Suprapubic skin (tissue), 4 donors: ENCODE data around the gene TOP1. TPM values are rescaled to one million over a fixed set of nuclear protein-coding genes. Genes with fewer than 3 reads are reported as not detected.
A peak's percentile ranks its signal among the peaks of the same experiment; 100 is the strongest.

Experiments
- DNase-seq, 2 donors: peaks; one replicate each; pipeline ENCODE4 v3.0.0-alpha.2; 2019; ENCODE audit warnings: low spot score in 2 of 2
- H3K27ac ChIP-seq: fragments of 200-600 bp; sonication (generic); one replicate; pipeline ENCODE4 v1.5.1; 2019
- H3K27me3 ChIP-seq: fragments of 200-600 bp; sonication (generic); one replicate; pipeline ENCODE4 v1.5.1; 2019
- H3K36me3 ChIP-seq: fragments of 200-600 bp; sonication (generic); one replicate; pipeline ENCODE4 v1.5.1; 2019
- H3K4me1 ChIP-seq: fragments of 200-600 bp; sonication (generic); one replicate; pipeline ENCODE4 v1.5.1; 2019
- H3K4me3 ChIP-seq: fragments of 200-600 bp; sonication (generic); one replicate; pipeline ENCODE4 v1.5.1; 2019; ENCODE audit warnings: mild to moderate bottlenecking
- H3K9me3 ChIP-seq: fragments of 200-600 bp; sonication (generic); one replicate; pipeline ENCODE4 v1.5.1; 2019
- CTCF ChIP-seq, 2 donors: fragments of 200-600 bp in 1 of 2; fragments of 450-650 bp in 1 of 2; sonication (generic) in 1 of 2; IDR thresholded peaks; one replicate each; pipeline ENCODE4 v1.5.1; 2016 to 2019; ENCODE audit warnings: antibody characterized with exemption in 2 of 2, mild to moderate bottlenecking in 1 of 2, moderate library complexity in 1 of 2
- EP300 ChIP-seq: sonication (generic); formaldehyde crosslinking; IDR thresholded peaks from one replicate; pipeline ENCODE4 v1.6.1; 2017; ENCODE audit warnings: antibody characterized with exemption
- POLR2A ChIP-seq, 2 donors: fragments of 450-650 bp; IDR thresholded peaks; one replicate each; pipeline ENCODE4 v1.6.1; 2017; ENCODE audit warnings: antibody characterized with exemption in 2 of 2, mild to moderate bottlenecking in 2 of 2, moderate library complexity in 2 of 2
- POLR2AphosphoS5 ChIP-seq, 3 donors: sonication (generic); formaldehyde crosslinking; IDR thresholded peaks; one replicate each; pipeline ENCODE4 v1.6.1; 2017; ENCODE audit warnings: antibody characterized with exemption in 3 of 3
- WGBS: methylation state at CpG from one replicate; pipeline ENCODE4 v1.1.5; 2018; 5-methylcytosine and 5-hydroxymethylcytosine counted together
- total RNA-seq, 4 donors: library from RNA; depleted of rRNA; stranded (reverse); fragments of >200 nt; gene quantifications; one replicate each; pipeline ENCODE4 v1.1.0, GENCODE V29; 2016

Gene TOP1
- total RNA-seq, 4 donors from 2014 or later = 25.8 to 32.6 (median 32.0) TPM

GRCh38 chr20:41044409-41045062, 15.9 kb downstream of the TOP1 start:
- Histone ChIP-seq H3K27ac (no peak overlapping the region), H3K4me3 (no peak overlapping the region), H3K27me3 (no peaks in the 10 kb centered on the region), H3K4me1 (peaks cover 51% of the 10 kb centered on the region), H3K9me3 (no peaks in the 10 kb centered on the region), H3K36me3 (no peaks in the 10 kb centered on the region)
- 94% methylated on average over 6 of the region's 9 CpGs for WGBS
- TF ChIP-seq POLR2A (IDR thresholded peaks at IDR 0.05) = no peak
- no peak for TF ChIP-seq CTCF (IDR thresholded peaks at IDR 0.05)
- TF ChIP-seq EP300 = no peak
- no peak for TF ChIP-seq POLR2AphosphoS5 (IDR thresholded peaks at IDR 0.05)
- no peak for DNase-seq

GRCh38 chr20:41045671-41046070, 17.0 kb downstream of the TOP1 start:
- Histone ChIP-seq H3K9me3 (no peaks in the 10 kb centered on the region), H3K4me3 (no peak overlapping the region), H3K27me3 (no peaks in the 10 kb centered on the region), H3K27ac (no peak overlapping the region), H3K36me3 (no peaks in the 10 kb centered on the region), H3K4me1 (peaks cover 63% of the 10 kb centered on the region)
- no peak for DNase-seq
- WGBS = 83% methylated on average over 2 of the region's 2 CpGs
- no peak for TF ChIP-seq CTCF (IDR thresholded peaks at IDR 0.05)
- TF ChIP-seq POLR2AphosphoS5 (IDR thresholded peaks at IDR 0.05) = no peak
- no peak for TF ChIP-seq EP300
- TF ChIP-seq POLR2A (IDR thresholded peaks at IDR 0.05) = no peak

GRCh38 chr20:41046716-41047115, 18.1 kb downstream of the TOP1 start:
- Histone ChIP-seq H3K4me3 (no peak overlapping the region), H3K27me3 (no peaks in the 10 kb centered on the region), H3K4me1 (peaks cover 73% of the 10 kb centered on the region), H3K27ac (no peak overlapping the region), H3K36me3 (no peaks in the 10 kb centered on the region), H3K9me3 (no peaks in the 10 kb centered on the region)
- 71% methylated on average over 2 of the region's 2 CpGs for WGBS
- TF ChIP-seq POLR2AphosphoS5 (IDR thresholded peaks at IDR 0.05) = no peak
- no peak for DNase-seq

GRCh38 chr20:41047279-41047974, 18.8 kb downstream of the TOP1 start:
- Histone ChIP-seq H3K4me1 (peaks cover 80% of the 10 kb centered on the region), H3K4me3 (peak overlapping the region; percentile 10), H3K27me3 (no peaks in the 10 kb centered on the region), H3K27ac (no peak overlapping the region), H3K9me3 (no peaks in the 10 kb centered on the region), H3K36me3 (no peaks in the 10 kb centered on the region)
- no peak for DNase-seq
- 44% methylated on average over 5 of the region's 5 CpGs for WGBS
- TF ChIP-seq POLR2A (IDR thresholded peaks at IDR 0.05) (no peak), EP300 (no peak), CTCF (IDR thresholded peaks at IDR 0.05) (no peak), POLR2AphosphoS5 (IDR thresholded peaks at IDR 0.05) (no peak)

GRCh38 chr20:41047975-41048305, 19.3 kb downstream of the TOP1 start:
- H3K27ac ChIP-seq = peak overlapping the region; percentile 0
- TF ChIP-seq EP300 (no peak), CTCF (IDR thresholded peaks at IDR 0.05) (no peak), POLR2AphosphoS5 (IDR thresholded peaks at IDR 0.05) (no peak), POLR2A (IDR thresholded peaks at IDR 0.05) (no peak)
- no peak for DNase-seq
- H3K4me1 ChIP-seq = peaks cover 84% of the 10 kb centered on the region
- H3K27me3 ChIP-seq = no peaks in the 10 kb centered on the region
- 2% methylated on average over 1 of the region's 1 CpG for WGBS
- no peaks in the 10 kb centered on the region for H3K36me3 ChIP-seq
- H3K9me3 ChIP-seq = no peaks in the 10 kb centered on the region
- peak overlapping the region; percentile 10 for H3K4me3 ChIP-seq
